Measurements from ENCODE around the gene NTSR1.
"Not testable (repeated sequence)": the region's sequence is repeated elsewhere in the genome, so short reads cannot be mapped to it uniquely, and the experiment has no call there.

Gene NTSR1

DNA sequence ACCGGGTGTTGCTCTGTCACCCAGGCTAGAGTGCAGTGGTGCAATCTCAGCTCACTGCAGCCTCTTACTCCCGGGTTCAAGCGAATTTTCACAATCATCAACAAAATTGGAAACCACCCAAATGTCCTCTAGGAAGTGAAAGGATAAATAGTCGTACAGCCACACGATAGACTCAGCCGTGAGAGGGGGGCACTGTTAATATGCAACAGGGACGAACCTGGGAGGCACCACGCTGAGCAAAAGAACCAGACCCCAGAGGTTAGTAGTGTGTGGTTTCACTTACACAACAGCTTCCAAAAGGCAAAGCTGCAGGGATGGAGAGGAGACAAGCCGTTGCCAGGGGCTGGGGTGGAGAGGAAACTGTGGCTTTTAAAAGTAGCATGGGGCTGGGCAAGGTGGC is 30.1 kb upstream of the NTSR1 start:
- Histone ChIP-seq H4K20me1 (ENCODE audit: control insufficient read depth, insufficient read depth, low read depth, low read length) (peaks cover 3% of the 10 kb centered on the region; the same call in 1 of the 2 replicates), H3F3A (ENCODE audit: control insufficient read depth, insufficient read depth) (no peaks in the 10 kb centered on the region), H3K4me1 (ENCODE audit: control insufficient read depth, low read length) (no peaks in the 10 kb centered on the region), H3K9me3 (ENCODE audit: control insufficient read depth, insufficient read depth, low read length) (no peaks in the 10 kb centered on the region), H3K27ac (ENCODE audit: low read depth, low read length) (no peak overlapping the region), H3K27me3 (ENCODE audit: control insufficient read depth, low read length) (no peaks in the 10 kb centered on the region), H3K79me2 (ENCODE audit: control insufficient read depth, low read length) (no peaks in the 10 kb centered on the region), H3K4me2 (ENCODE audit: low read length) (no peak overlapping the region), H3K36me3 (ENCODE audit: control insufficient read depth, low read length) (no peaks in the 10 kb centered on the region), H3K9me2 (replicated peaks; ENCODE audit: control insufficient read depth, low read length) (no peaks in the 10 kb centered on the region), H3K4me3 (ENCODE audit: low read length) (no peak overlapping the region)
- TF ChIP-seq EZH2phosphoT487 (IDR thresholded peaks at IDR 0.05; ENCODE audit: borderline replicate concordance, low read length) (no peak), CTCF (IDR thresholded peaks at IDR 0.05; ENCODE audit: low read depth, low read length, poor library complexity, severe bottlenecking) (no peak)

GRCh38 chr20:62679978-62680589 is 28.6 kb upstream of the NTSR1 start:
- H4K20me1 ChIP-seq (ENCODE audit: control insufficient read depth, insufficient read depth, low read depth, low read length): no peaks in the 10 kb centered on the region
- no peaks in the 10 kb centered on the region for H3K79me2 ChIP-seq (ENCODE audit: control insufficient read depth, low read length)
- H3F3A ChIP-seq (ENCODE audit: control insufficient read depth, insufficient read depth): no peaks in the 10 kb centered on the region
- H3K36me3 ChIP-seq (ENCODE audit: control insufficient read depth, low read length): no peaks in the 10 kb centered on the region
- H3K27ac ChIP-seq (ENCODE audit: low read depth, low read length): no peak overlapping the region
- no peaks in the 10 kb centered on the region for H3K27me3 ChIP-seq (ENCODE audit: control insufficient read depth, low read length)
- TF ChIP-seq CTCF (IDR thresholded peaks at IDR 0.05; ENCODE audit: low read depth, low read length, poor library complexity, severe bottlenecking): no peak
- TF ChIP-seq EZH2phosphoT487 (IDR thresholded peaks at IDR 0.05; ENCODE audit: borderline replicate concordance, low read length): no peak
- no peak overlapping the region for H3K4me3 ChIP-seq (ENCODE audit: low read length)
- no peaks in the 10 kb centered on the region for H3K9me3 ChIP-seq (ENCODE audit: control insufficient read depth, insufficient read depth, low read length)
- H3K4me2 ChIP-seq (ENCODE audit: low read length): no peak overlapping the region
- no peaks in the 10 kb centered on the region for H3K4me1 ChIP-seq (ENCODE audit: control insufficient read depth, low read length)
- no peaks in the 10 kb centered on the region for H3K9me2 ChIP-seq (replicated peaks; ENCODE audit: control insufficient read depth, low read length)

- no peaks in the 10 kb centered on the region for H3K4me1 ChIP-seq (ENCODE audit: control insufficient read depth, low read length)
- no peaks in the 10 kb centered on the region for H3K27me3 ChIP-seq (ENCODE audit: control insufficient read depth, low read length)
- H3K4me3 ChIP-seq (ENCODE audit: low read length): no peak overlapping the region
- H3K9me2 ChIP-seq (replicated peaks; ENCODE audit: control insufficient read depth, low read length): no peaks in the 10 kb centered on the region
- H3K4me2 ChIP-seq (ENCODE audit: low read length): no peak overlapping the region
- TF ChIP-seq CTCF (IDR thresholded peaks at IDR 0.05; ENCODE audit: low read depth, low read length, poor library complexity, severe bottlenecking) (no peak), EZH2phosphoT487 (IDR thresholded peaks at IDR 0.05; ENCODE audit: borderline replicate concordance, low read length) (no peak)
- no peaks in the 10 kb centered on the region for H3K36me3 ChIP-seq (ENCODE audit: control insufficient read depth, low read length)
- no peaks in the 10 kb centered on the region for H3F3A ChIP-seq (ENCODE audit: control insufficient read depth, insufficient read depth)
- H4K20me1 ChIP-seq (ENCODE audit: control insufficient read depth, insufficient read depth, low read depth, low read length): no peaks in the 10 kb centered on the region
- H3K9me3 ChIP-seq (ENCODE audit: control insufficient read depth, insufficient read depth, low read length): no peaks in the 10 kb centered on the region
- no peaks in the 10 kb centered on the region for H3K79me2 ChIP-seq (ENCODE audit: control insufficient read depth, low read length)
- H3K27ac ChIP-seq (ENCODE audit: low read depth, low read length): no peak overlapping the region
Measured at GRCh38 chr20:62682912-62683517, 25.6 kb upstream of the NTSR1 start.

DNA sequence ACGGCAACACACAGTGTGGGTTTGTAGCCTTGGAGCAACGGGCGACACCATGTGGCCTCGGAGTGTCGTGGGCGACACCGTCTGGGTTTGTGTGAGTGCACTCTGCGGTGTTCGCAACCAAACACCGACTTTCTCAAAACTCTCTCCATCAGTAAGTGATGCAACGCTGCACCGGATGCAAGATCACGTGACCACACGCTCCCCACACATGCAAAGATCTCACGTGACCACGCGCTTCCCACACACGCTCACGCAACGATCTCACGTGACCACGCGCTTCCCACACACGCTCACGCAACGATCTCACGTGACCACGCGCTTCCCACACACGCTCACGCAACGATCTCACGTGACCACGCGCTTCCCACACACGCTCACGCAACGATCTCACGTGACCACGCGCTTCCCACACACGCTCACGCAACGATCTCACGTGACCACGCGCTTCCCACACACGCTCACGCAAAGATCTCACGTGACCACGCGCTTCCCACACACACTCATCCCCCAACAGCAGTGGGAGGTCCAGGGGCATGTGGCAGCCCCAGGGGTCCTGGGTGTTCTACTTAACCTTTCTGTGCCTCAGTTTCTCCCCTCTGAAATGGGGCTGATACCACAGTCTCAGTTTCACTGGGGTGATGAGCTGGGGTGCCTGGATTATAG is 24.8 kb upstream of the NTSR1 start:
- H3K4me3 ChIP-seq (ENCODE audit: low read length); H4K20me1 ChIP-seq (ENCODE audit: control insufficient read depth, insufficient read depth, low read depth, low read length); H3K79me2 ChIP-seq (ENCODE audit: control insufficient read depth, low read length); H3K9me2 ChIP-seq (replicated peaks; ENCODE audit: control insufficient read depth, low read length); H3F3A ChIP-seq (ENCODE audit: control insufficient read depth, insufficient read depth); H3K4me1 ChIP-seq (ENCODE audit: control insufficient read depth, low read length); H3K4me2 ChIP-seq (ENCODE audit: low read length); H3K9me3 ChIP-seq (ENCODE audit: control insufficient read depth, insufficient read depth, low read length); H3K27me3 ChIP-seq (ENCODE audit: control insufficient read depth, low read length); H3K27ac ChIP-seq (ENCODE audit: low read depth, low read length); H3K36me3 ChIP-seq (ENCODE audit: control insufficient read depth, low read length): not testable (repeated sequence)

Measured in DOHH2 (cell line).